K562 (cell line): ENCODE measurements around the gene SERTAD3. TPM values are rescaled to one million over a fixed set of nuclear protein-coding genes. Genes with fewer than 3 reads are reported as not detected.
A peak's percentile ranks its signal among the peaks of the same experiment; 100 is the strongest.

ENCODE experiments used
- CBX5 ChIP-seq: IDR thresholded peaks from 2 replicates; pipeline ENCODE4 v1.6.1; 2014; ENCODE audit warnings: low read depth, borderline replicate concordance
- HMGN3 ChIP-seq: IDR thresholded peaks from 2 replicates; pipeline ENCODE4 v1.6.1; 2011; ENCODE audit warnings: borderline replicate concordance, low read depth, mild to moderate bottlenecking, mixed read lengths, low read length; ENCODE audit not compliant: insufficient read length; ENCODE audit errors: extremely low read depth
- KAT7 ChIP-seq: sonication (generic); formaldehyde crosslinking; IDR thresholded peaks from 2 replicates; pipeline ENCODE4 v1.8.0; 2022; ENCODE audit warnings: missing genetic modification reagents, mild to moderate bottlenecking, borderline replicate concordance
- MYC ChIP-seq, 2 experiments: fragments of 250-450 bp in 1 of 2; sonication (Bioruptor Pico) in 1 of 2; IDR thresholded peaks; 2 replicates each; pipeline versions ENCODE4 v1.5.1 to v1.6.1; 2012 to 2021; ENCODE audit warnings: low read depth in 2 of 2, borderline replicate concordance in 1 of 2, improper control_type of control experiment in 1 of 2, low read length in 1 of 2, mild to moderate bottlenecking in 1 of 2, moderate library complexity in 1 of 2
- RBBP5 ChIP-seq: fragments of 200-600 bp; sonication (generic); IDR thresholded peaks from 2 replicates; pipeline ENCODE4 v1.6.1; 2012; ENCODE audit warnings: borderline replicate concordance, mild to moderate bottlenecking, low read length, control low read depth, inconsistent platforms; ENCODE audit not compliant: insufficient read depth, poor library complexity, severe bottlenecking
- ZBTB12 ChIP-seq: fragments of 250-450 bp; sonication (Bioruptor Pico); IDR thresholded peaks from 2 replicates; pipeline ENCODE4 v1.4.0; 2020
- ZNF263 ChIP-seq: sonication (generic); formaldehyde crosslinking; IDR thresholded peaks from 2 replicates; pipeline ENCODE4 v1.8.0; 2022; ENCODE audit warnings: mild to moderate bottlenecking, missing genetic modification reagents, borderline replicate concordance
- ZNF41 ChIP-seq: fragments of 250-450 bp; sonication (Bioruptor Pico); conservative IDR thresholded peaks from 2 replicates; pipeline ENCODE4 v1.4.0; 2020; ENCODE audit warnings: mild to moderate bottlenecking
- ZNF583 ChIP-seq: fragments of 250-450 bp; sonication (Bioruptor Pico); IDR thresholded peaks from 2 replicates; pipeline ENCODE4 v1.4.0; 2020
- ZSCAN29 ChIP-seq: fragments of 450-650 bp; IDR thresholded peaks from 2 replicates; pipeline ENCODE4 v1.6.1; 2017
- polyA plus RNA-seq, 8 experiments: library from polyadenylated mRNA; depleted of rRNA in 4 of 8; stranded (reverse) in 5 of 8; unstranded in 3 of 8; fragments of >200 nt; fragmentation: Nextera tagmentation in 2 of 8; fragmentation: Illumina TruSeq in 1 of 8; extraction: Ambion mirVana in 2 of 8; extraction: Trizol in 1 of 8; gene quantifications; 2 replicates each; pipeline versions ENCODE4 v1.2.1 to v1.2.3, GENCODE V29; 2011 to 2014; ENCODE audit warnings: inconsistent platforms in 1 of 8, missing spikeins in 1 of 8
- total RNA-seq, 7 experiments: library from RNA; depleted of rRNA in 6 of 7; stranded (reverse); fragments of >200 nt in 6 of 7; fragmentation: Illumina TruSeq in 2 of 7; extraction: Trizol in 2 of 7; gene quantifications; 2 replicates each; pipeline versions ENCODE4 v1.2.1 to v1.2.3, GENCODE V29; 2011 to 2021; ENCODE audit warnings: low replicate concordance in 1 of 7
- TF ChIP-seq, protein P1 (sequence below): fragments of 250-450 bp; sonication (Bioruptor Pico); IDR thresholded peaks from 2 replicates; pipeline ENCODE4 v1.5.0; 2021; ENCODE audit warnings: mild to moderate bottlenecking, borderline replicate concordance
- TF ChIP-seq, protein P2 (sequence below): sonication (generic); formaldehyde crosslinking; IDR thresholded peaks from 2 replicates; pipeline ENCODE4 v1.8.0; 2023; ENCODE audit warnings: mild to moderate bottlenecking, missing genetic modification reagents
- TF ChIP-seq, protein P3 (sequence below): fragments of 450-650 bp; IDR thresholded peaks from 2 replicates; pipeline ENCODE4 v1.6.1; 2017; ENCODE audit warnings: antibody characterized with exemption
- TF ChIP-seq, protein P4 (sequence below): fragments of 200-800 bp; sonication (Bioruptor generic); IDR thresholded peaks from 2 replicates; pipeline ENCODE4 v1.6.1; 2017; ENCODE audit warnings: missing genetic modification characterization, missing compliant biosample characterization

Gene SERTAD3
- total and polyA plus RNA-seq, 9 of the 15 experiments (the other 6 are each of a cell fraction or from before 2014, with no cell fraction given) = 5.4 to 28.9 (median 17.5) TPM

DNA sequence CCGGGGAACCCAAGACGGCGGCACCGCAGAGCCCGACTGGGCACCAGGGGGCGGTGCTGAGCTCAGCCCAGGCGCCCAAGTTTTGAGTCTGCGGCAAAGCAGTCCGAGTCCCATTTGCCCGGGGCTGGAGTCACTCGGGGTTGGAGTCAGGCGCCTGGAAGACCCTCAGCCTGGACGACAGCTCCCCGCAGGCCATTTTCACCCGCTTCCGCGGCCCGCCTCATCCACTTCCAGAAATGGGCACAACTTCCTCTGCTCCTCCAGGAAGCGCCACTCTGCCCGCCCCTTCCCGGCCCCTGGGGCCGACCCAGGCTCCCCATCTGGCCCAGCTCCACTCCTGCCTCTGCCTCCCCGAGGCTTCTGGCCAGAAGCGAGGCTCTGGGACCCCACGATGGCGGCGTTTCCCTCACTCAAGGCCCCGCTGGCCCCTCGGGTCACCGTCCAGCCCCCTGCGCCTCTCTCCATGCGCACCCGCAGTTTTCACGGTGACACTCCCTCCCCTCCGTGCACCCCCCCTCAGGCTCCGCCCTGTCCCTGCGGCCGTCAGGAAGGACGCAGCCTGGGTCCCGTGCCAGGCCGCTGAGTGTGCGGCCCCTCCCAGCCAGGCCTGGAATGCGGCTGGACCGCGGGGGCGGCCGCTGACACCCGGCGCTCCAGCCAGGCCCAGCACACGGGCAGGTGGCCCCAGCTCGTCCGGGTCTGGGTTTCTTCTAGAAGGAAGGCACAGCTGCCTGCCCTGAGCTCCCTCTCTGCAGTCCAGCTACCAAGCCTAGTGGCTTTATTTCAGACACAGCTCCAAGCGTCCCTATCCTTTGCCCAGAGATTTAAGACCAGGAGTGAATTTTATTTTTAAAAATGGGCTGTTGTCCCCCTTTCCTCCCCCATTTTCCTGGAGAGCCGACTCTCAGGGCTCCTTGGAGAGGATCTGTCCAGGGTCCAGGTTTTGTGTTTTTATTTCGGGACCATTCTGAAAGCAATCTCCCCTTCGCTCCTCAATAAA is 23.1 kb downstream of the SERTAD3 start (continued):
- TF ChIP-seq, protein P1, sequence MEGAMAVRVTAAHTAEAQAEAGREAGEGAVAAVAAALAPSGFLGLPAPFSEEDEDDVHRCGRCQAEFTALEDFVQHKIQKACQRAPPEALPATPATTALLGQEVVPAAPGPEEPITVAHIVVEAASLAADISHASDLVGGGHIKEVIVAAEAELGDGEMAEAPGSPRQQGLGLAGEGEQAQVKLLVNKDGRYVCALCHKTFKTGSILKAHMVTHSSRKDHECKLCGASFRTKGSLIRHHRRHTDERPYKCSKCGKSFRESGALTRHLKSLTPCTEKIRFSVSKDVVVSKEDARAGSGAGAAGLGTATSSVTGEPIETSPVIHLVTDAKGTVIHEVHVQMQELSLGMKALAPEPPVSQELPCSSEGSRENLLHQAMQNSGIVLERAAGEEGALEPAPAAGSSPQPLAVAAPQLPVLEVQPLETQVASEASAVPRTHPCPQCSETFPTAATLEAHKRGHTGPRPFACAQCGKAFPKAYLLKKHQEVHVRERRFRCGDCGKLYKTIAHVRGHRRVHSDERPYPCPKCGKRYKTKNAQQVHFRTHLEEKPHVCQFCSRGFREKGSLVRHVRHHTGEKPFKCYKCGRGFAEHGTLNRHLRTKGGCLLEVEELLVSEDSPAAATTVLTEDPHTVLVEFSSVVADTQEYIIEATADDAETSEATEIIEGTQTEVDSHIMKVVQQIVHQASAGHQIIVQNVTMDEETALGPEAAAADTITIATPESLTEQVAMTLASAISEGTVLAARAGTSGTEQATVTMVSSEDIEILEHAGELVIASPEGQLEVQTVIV (CRISPR knock-in tag) = no peak
- TF ChIP-seq, protein P2, sequence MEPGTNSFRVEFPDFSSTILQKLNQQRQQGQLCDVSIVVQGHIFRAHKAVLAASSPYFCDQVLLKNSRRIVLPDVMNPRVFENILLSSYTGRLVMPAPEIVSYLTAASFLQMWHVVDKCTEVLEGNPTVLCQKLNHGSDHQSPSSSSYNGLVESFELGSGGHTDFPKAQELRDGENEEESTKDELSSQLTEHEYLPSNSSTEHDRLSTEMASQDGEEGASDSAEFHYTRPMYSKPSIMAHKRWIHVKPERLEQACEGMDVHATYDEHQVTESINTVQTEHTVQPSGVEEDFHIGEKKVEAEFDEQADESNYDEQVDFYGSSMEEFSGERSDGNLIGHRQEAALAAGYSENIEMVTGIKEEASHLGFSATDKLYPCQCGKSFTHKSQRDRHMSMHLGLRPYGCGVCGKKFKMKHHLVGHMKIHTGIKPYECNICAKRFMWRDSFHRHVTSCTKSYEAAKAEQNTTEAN (CRISPR knock-in tag) = peak; percentile 56; the same call in 1 of the 2 replicates
- TF ChIP-seq KAT7 (CRISPR knock-in tag) (0 out of 2 replicates have a peak, but pooled peaks have one; percentile 83), CBX5 (peak; percentile 12; the same call in 1 of the 2 replicates), MYC (IDR thresholded peaks at IDR 0.05; ENCODE audit: low read depth, low read length) (peak; percentile 84), MYC (CRISPR knock-in tag; IDR thresholded peaks at IDR 0.05; ENCODE audit: borderline replicate concordance, low read depth) (peak; percentile 62; the same call in 1 of the 2 replicates), ZNF263 (no peak; the same call in 1 of the 2 replicates), ZNF41 (CRISPR knock-in tag) (no peak), ZBTB12 (CRISPR knock-in tag) (no peak), HMGN3 (peak; percentile 92), ZSCAN29 (no peak), RBBP5 (peak; percentile 47), ZNF583 (no peak)
- TF ChIP-seq, protein P3, sequence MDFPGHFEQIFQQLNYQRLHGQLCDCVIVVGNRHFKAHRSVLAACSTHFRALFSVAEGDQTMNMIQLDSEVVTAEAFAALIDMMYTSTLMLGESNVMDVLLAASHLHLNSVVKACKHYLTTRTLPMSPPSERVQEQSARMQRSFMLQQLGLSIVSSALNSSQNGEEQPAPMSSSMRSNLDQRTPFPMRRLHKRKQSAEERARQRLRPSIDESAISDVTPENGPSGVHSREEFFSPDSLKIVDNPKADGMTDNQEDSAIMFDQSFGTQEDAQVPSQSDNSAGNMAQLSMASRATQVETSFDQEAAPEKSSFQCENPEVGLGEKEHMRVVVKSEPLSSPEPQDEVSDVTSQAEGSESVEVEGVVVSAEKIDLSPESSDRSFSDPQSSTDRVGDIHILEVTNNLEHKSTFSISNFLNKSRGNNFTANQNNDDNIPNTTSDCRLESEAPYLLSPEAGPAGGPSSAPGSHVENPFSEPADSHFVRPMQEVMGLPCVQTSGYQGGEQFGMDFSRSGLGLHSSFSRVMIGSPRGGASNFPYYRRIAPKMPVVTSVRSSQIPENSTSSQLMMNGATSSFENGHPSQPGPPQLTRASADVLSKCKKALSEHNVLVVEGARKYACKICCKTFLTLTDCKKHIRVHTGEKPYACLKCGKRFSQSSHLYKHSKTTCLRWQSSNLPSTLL = no peak
- TF ChIP-seq, protein P4, sequence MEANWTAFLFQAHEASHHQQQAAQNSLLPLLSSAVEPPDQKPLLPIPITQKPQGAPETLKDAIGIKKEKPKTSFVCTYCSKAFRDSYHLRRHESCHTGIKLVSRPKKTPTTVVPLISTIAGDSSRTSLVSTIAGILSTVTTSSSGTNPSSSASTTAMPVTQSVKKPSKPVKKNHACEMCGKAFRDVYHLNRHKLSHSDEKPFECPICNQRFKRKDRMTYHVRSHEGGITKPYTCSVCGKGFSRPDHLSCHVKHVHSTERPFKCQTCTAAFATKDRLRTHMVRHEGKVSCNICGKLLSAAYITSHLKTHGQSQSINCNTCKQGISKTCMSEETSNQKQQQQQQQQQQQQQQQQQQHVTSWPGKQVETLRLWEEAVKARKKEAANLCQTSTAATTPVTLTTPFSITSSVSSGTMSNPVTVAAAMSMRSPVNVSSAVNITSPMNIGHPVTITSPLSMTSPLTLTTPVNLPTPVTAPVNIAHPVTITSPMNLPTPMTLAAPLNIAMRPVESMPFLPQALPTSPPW (CRISPR knock-in tag) = peak; percentile 98
